OCI-LY3 (cell line): Measurements from ENCODE around the gene ARSG.

ENCODE experiments used
- EZH2phosphoT487 ChIP-seq: fragments of 200-600 bp; shearing (Covaris generic); IDR thresholded peaks from 2 replicates; pipeline ENCODE4 v1.6.1; 2018; ENCODE audit warnings: antibody characterized with exemption, mixed run types, low read depth
- TF ChIP-seq, protein P1 (sequence below): fragments of 200-600, 300-600 bp; sonication (generic); IDR thresholded peaks from 2 replicates; pipeline ENCODE4 v1.5.1; 2014; ENCODE audit warnings: antibody characterized with exemption, low read length, low read depth

DNA sequence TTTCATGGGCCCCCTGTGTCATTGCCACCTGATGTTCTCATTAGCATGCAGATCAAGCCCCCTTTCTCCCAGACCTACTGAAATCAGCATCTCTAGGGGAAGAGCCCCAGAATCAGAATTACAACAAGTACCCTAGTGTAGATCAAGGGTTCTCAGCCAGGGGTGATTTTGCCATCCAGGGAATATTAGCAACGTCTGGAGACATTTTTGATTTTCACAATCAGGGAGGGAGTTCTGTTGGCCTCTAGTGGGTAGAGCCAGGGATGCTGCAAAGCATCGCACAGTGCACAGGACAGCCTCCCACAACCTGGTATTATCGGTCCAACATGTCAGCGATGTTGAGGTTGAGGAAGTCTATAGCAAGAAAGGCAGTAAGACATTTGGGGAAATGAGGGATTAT, 36.1 kb upstream of the ARSG start:
- TF ChIP-seq, protein P1, sequence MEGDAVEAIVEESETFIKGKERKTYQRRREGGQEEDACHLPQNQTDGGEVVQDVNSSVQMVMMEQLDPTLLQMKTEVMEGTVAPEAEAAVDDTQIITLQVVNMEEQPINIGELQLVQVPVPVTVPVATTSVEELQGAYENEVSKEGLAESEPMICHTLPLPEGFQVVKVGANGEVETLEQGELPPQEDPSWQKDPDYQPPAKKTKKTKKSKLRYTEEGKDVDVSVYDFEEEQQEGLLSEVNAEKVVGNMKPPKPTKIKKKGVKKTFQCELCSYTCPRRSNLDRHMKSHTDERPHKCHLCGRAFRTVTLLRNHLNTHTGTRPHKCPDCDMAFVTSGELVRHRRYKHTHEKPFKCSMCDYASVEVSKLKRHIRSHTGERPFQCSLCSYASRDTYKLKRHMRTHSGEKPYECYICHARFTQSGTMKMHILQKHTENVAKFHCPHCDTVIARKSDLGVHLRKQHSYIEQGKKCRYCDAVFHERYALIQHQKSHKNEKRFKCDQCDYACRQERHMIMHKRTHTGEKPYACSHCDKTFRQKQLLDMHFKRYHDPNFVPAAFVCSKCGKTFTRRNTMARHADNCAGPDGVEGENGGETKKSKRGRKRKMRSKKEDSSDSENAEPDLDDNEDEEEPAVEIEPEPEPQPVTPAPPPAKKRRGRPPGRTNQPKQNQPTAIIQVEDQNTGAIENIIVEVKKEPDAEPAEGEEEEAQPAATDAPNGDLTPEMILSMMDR = no peak
- TF ChIP-seq EZH2phosphoT487 = no peak
